ENCODE data around the gene ELMO1.
A peak's percentile ranks its signal among the peaks of the same experiment; 100 is the strongest.

The ELMO1 gene

DNA sequence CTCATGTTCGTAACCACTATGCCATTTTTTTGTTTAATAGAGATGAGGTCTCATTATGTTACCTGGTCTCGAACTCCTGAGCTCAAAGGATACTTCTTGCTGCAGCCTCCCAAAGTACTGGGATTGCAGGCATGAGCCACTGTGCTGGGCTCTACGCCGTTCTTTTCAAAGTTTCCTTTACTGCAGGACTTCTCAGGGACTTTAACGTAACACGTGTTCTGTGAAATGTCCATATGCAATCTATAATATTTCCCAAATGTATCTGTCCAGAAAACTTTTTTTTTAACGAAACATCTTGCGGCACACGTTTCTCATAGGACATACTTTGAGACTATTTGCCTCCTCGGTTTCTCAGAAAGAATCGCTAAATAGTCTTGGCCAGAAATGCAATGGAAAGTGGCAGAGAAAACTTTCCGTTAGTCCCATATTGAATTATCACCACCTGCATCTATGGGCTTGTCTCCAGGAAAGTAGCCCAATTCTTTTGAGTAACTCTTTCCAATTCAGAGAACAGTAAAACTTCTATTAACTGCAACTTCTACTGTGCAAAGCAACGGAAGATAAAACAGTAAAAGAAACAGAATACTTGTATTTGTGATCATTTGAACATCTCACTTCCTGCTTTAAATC is 96.3 kb downstream of the ELMO1 start:
- DNase-seq (ENCODE audit: low read depth in 1 of 2, low spot score in 1 of 2) = no peak
- in situ Hi-C loops (cut with HindIII; ENCODE audit: low pct_unique_long_range_greater_than_20kb, low sequenced_read_pairs) = no loop called here
- no peak for TF ChIP-seq JUND (IDR thresholded peaks at IDR 0.05; ENCODE audit: low read depth)

DNA sequence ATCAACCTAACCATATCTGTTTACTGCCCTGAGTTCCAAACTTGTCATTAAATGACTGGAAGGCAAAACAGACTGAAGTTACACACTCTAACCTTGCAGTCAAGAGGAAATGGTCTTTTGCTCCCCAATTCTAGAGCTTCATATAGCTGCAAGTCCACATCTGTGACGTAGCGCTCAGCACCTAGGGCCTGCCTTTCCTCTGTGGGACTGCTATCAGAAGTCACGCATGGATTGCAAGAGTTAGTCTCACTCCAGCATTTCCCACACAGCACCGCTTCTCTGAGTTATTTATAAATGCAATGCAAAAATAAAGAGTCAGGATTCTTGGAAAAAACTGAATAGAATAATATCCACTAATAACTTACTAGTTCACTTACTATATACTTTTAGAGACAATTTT is 96.9 kb downstream of the ELMO1 start:
- in situ Hi-C loops (cut with HindIII; ENCODE audit: low pct_unique_long_range_greater_than_20kb, low sequenced_read_pairs) = no loop called here

DNA sequence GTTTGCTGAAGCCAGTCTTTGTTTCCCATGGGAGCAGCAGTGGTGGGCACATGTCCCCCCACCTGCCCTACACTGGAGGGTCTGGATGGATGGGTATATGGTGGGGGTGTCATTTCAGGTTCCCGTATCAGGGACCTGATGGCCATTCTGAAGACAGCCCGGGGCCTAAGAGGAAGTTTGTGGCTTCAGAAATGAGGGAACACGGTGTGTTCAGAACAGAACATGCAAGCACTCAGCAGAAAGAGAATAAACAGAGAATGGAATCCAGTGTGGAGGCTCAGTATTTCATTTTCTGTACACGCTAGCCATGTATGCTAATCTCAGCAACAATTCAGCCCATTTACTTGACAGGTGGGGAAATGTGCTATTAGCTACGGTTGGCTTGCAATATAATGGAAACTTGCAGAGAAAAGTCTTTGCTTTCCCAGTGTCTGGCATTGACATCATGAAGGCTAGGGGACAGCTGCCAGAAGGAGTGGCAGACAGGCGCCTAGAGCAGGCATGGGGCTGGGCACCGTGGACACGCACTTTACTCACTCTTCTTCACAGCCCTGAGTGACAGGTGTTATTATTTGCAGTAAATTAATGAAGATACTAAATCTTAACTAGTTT is 98.6 kb downstream of the ELMO1 start:
- TF ChIP-seq JUND (IDR thresholded peaks at IDR 0.05; ENCODE audit: low read depth) = no peak
- in situ Hi-C loops (cut with HindIII; ENCODE audit: low pct_unique_long_range_greater_than_20kb, low sequenced_read_pairs) = no loop called here
- no peak for DNase-seq (ENCODE audit: low read depth in 1 of 2, low spot score in 1 of 2)

More for the DNA sequence above, 96.9 kb downstream of the ELMO1 start:
- DNase-seq (ENCODE audit: low read depth in 1 of 2, low spot score in 1 of 2) = no peak
- TF ChIP-seq JUND (IDR thresholded peaks at IDR 0.05; ENCODE audit: low read depth) = no peak

DNA sequence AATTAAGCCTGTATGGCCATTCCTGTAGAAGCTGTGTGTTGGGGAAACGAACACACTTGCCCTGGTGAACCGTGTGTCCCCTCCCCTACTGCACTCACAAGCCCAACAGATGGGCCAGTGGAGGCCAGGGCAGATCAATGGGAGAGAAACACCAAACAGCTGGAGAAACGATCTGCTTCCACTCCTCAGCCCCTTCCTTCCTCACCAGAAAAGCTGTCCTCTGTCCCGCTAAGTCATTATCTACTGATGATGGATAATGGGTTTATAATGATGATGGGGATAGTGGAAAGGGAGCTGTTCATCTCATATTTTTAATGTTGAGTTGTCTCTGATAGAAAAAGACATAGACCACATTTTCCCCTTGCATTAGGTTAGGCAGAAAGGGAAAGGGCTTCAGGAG is 99.7 kb downstream of the ELMO1 start:
- no peak for DNase-seq (ENCODE audit: low read depth in 1 of 2, low spot score in 1 of 2)
- in situ Hi-C loops (cut with HindIII; ENCODE audit: low pct_unique_long_range_greater_than_20kb, low sequenced_read_pairs) = no loop called here

DNA sequence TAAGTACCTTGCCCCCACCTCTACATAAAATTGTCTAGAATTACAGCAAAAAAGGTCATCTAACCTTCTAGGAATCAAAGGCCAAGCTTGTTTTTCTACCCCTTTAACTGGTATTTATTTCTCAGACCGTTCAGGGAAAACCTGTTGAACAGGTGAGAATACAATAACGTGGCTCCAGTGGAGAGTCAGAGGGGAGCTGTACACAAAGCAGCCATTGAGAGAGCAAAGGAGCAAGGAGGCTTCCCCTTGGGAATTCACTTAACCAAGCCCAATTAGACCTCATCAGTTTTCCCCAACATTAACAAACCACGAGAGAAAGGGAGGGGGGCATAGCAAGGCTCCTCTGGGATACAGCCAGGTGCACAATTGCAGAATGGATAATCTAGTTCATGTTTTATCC is 101.9 kb downstream of the ELMO1 start:
- no peak for TF ChIP-seq JUND (IDR thresholded peaks at IDR 0.05; ENCODE audit: low read depth)
- in situ Hi-C loops (cut with HindIII; ENCODE audit: low pct_unique_long_range_greater_than_20kb, low sequenced_read_pairs) = no loop called here
- peak in 1 of 2 experiments; percentile 59 for DNase-seq (ENCODE audit: low read depth in 1 of 2, low spot score in 1 of 2)

More for the DNA sequence above, 99.7 kb downstream of the ELMO1 start:
- no peak for TF ChIP-seq JUND (IDR thresholded peaks at IDR 0.05; ENCODE audit: low read depth)

DNA sequence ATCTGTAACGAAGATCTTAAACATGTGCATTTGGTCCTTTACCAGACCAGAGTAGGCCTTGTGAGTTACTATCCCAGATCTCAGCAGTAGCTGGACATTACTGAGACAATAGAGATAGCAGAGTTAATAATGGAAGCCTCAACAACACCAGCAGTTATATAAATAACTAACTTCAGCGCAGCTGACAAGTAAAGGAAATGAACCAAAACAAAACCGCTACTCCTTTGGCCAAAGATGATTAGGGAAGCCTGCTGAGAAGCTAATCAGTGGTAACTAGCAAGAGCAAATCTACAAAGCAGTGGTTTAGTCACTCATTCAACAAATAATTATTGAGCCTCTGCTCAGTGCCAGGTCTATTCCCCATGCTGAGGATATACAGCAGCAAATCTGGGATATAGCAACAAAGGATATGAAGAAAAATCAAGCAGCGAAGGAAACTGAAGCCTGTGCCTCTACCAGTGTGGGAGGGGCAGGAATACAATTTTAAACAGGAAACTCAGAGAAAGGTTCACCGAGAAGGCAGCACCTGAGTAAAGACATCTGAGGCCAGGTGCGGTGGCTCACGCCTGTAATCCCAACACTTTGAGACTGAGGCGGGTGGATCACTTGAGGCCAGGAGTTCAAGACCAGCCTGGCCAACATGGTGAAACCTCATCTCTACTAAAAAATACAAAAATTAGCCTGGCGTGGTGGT is 103.6 kb downstream of the ELMO1 start:
- no peak for TF ChIP-seq JUND (IDR thresholded peaks at IDR 0.05; ENCODE audit: low read depth)
- in situ Hi-C loops (cut with HindIII; ENCODE audit: low pct_unique_long_range_greater_than_20kb, low sequenced_read_pairs) = no loop called here
- no peak for DNase-seq (ENCODE audit: low read depth in 1 of 2, low spot score in 1 of 2)

DNA sequence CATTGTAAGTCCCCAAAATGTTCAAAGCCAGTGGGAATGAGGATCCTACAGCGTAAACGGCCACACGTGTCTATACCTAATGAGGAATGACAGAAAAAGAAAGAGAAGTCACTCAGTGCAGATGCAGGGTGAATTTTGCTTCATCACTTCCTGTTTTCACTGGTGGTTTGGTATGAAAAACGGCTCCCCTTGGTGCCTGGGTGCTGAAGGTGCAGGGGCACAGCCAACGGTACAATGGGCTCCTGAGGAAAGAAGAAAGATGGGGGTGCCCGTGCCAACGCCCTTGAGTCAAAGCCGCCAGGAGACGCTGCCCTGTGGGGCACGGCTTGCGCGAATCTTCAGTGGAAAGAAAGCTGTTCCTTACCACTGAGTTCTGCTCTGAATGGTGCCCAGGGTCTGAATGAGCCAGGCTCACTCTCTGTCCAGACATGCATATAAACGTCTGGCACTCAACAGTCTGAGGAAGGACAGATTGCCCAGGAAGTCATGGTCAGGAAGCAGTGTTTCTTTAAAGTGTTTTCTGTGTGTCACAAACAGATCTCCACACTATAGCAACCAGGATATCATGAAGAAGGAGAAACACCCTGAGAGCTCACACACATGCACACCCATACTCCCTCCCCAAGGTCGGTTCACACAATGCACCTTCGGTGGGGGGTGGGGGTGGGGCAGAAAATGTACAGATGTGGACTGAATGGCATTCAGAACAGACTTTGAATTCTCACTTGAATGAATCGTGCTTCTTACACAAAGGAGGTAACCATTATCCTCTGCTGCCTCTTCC is 105.8 kb downstream of the ELMO1 start:
- in situ Hi-C loops (cut with HindIII; ENCODE audit: low pct_unique_long_range_greater_than_20kb, low sequenced_read_pairs) = no loop called here
- no peak for DNase-seq (ENCODE audit: low read depth in 1 of 2, low spot score in 1 of 2)
- no peak for TF ChIP-seq JUND (IDR thresholded peaks at IDR 0.05; ENCODE audit: low read depth)

DNA sequence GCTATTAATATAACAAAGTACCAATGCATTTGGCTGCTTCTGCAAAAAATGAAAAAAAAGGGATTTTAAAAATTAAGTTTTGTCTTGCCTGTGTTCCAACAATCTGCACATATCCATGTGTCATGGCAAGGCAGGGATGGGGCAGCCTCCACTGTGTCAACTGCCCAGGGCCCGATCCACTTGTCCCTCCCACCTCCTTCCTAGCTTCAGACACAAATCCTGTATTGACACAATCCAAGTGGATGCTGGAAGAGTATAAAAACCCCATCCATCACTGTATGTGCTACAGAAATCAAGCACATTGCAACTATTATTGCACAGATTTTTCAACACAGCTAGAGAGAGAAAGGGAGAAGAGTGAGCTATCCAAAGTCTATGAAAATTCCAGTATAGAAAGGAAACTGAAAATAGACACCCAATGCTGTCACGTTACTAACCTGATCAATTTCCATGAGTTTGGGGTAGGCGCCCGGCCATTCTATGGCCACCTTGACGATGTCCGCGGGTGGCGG is 106.4 kb downstream of the ELMO1 start:
- no peak for DNase-seq (ENCODE audit: low read depth in 1 of 2, low spot score in 1 of 2)
- in situ Hi-C loops (cut with HindIII; ENCODE audit: low pct_unique_long_range_greater_than_20kb, low sequenced_read_pairs) = no loop called here
- TF ChIP-seq JUND (IDR thresholded peaks at IDR 0.05; ENCODE audit: low read depth) = no peak

DNA sequence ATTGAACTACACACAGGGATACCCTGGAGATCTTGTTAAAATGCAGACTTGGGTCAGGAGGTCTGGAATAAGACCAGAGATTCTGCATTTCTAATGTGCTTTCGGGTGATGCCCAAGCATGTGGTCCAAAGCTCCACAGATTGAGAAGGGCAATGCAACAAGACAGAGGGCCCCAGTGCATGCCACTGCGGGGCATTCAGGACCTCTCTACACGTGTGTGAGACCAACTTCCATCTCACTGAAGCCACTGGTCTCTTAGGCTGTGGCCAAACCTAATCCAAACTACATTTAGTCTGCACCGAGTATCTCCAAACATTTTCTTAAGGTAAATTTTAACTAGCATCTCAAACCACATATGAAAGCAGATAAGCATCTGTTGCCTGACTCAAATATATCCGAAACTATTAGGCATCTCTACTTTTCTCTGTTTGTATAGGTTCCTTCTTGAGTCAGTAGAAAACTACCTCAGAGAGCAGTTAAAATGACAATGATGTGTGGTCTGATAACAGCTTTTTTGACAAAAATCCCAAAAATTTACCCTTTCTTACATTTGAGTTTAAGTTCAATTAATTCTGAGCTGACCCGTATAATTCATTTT is 107.5 kb downstream of the ELMO1 start:
- no peak for DNase-seq (ENCODE audit: low read depth in 1 of 2, low spot score in 1 of 2)
- in situ Hi-C loops (cut with HindIII; ENCODE audit: low pct_unique_long_range_greater_than_20kb, low sequenced_read_pairs) = no loop called here
- no peak for TF ChIP-seq JUND (IDR thresholded peaks at IDR 0.05; ENCODE audit: low read depth)

DNA sequence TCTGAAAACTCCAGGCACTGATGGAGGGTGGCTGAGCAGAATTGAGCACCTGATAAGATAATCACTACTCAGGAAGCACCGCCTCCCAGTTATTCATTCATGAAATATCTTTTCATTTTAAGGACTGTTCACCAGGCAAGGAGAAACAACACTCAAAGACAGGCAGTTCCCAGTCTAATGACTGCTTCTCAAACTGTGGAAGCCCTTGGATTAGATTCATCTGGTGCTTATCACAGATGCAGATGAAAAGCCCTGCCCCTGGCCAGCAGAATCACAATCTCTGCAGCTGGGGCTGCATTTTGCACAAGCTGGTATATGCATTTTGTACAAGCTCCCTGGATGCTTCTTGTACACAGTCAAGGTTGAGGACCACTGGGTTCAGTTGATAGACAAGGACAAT is 109.7 kb downstream of the ELMO1 start:
- in situ Hi-C loops (cut with HindIII; ENCODE audit: low pct_unique_long_range_greater_than_20kb, low sequenced_read_pairs) = no loop called here
- DNase-seq (ENCODE audit: low read depth in 1 of 2, low spot score in 1 of 2) = no peak
- no peak for TF ChIP-seq JUND (IDR thresholded peaks at IDR 0.05; ENCODE audit: low read depth)

DNA sequence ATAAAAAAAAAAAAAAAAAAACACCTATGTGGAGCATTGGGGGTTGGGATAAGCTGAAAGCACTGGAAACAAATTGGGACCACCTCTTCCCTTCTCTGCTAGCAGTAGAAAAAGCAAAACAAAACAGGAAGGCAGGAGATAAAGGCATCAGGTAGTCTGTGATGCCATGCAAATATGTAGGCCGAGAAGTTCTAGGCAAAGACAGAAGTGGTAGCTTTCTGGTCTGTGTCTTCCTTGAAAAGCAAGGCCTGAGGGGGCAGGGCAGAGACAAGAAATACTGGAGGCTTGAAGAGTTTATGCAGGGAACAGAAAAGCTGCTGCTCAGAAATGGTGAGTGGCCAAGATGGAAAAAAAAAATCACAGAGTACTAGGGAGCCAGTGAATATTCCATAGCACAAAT is 111.1 kb downstream of the ELMO1 start:
- in situ Hi-C loops (cut with HindIII; ENCODE audit: low pct_unique_long_range_greater_than_20kb, low sequenced_read_pairs) = no loop called here
- DNase-seq (ENCODE audit: low read depth in 1 of 2, low spot score in 1 of 2) = no peak
- no peak for TF ChIP-seq JUND (IDR thresholded peaks at IDR 0.05; ENCODE audit: low read depth)

DNA sequence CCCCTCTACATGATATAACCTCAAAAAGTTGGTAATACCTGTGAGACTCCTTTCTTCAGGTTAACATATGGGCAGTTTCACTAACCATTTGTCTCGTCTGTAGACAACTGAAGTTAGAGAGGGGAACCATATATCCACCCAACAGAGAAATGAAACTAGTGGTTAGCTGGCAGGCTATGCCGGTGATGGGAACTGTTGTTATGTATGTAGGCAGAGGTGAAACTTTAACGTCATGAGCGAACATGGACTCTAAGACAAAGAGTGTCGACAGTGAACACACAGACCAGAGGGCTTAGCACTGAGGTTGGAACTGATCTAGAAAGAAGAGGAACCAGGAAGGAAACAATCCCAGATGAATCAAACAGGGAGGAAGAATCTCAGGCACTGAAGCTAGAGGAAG is 112.4 kb downstream of the ELMO1 start:
- DNase-seq (ENCODE audit: low read depth in 1 of 2, low spot score in 1 of 2) = no peak

More for the DNA sequence above, 112.4 kb downstream of the ELMO1 start:
- in situ Hi-C loops (cut with HindIII; ENCODE audit: low pct_unique_long_range_greater_than_20kb, low sequenced_read_pairs) = no loop called here
- TF ChIP-seq JUND (IDR thresholded peaks at IDR 0.05; ENCODE audit: low read depth) = no peak
